HG03159 (cell line): ENCODE measurements around the gene HSPA4.

ENCODE experiments used
- ATAC-seq: cut with Tn5 transposase; IDR thresholded peaks from one replicate; pipeline ENCODE4 v1.9.1; 2021; ENCODE audit warnings: mild to moderate bottlenecking, moderate library complexity; ENCODE audit not compliant: unreplicated experiment

HSPA4 gene

GRCh38 chr5:133088064-133088463 lies 36.3 kb downstream of the HSPA4 start:
- no peak for ATAC-seq

- no peak for ATAC-seq
Observed at GRCh38 chr5:133091034-133091433, 39.2 kb downstream of the HSPA4 start.

- ATAC-seq, result no peak
Observed at GRCh38 chr5:133106343-133106742, 54.5 kb downstream of the HSPA4 start.

DNA sequence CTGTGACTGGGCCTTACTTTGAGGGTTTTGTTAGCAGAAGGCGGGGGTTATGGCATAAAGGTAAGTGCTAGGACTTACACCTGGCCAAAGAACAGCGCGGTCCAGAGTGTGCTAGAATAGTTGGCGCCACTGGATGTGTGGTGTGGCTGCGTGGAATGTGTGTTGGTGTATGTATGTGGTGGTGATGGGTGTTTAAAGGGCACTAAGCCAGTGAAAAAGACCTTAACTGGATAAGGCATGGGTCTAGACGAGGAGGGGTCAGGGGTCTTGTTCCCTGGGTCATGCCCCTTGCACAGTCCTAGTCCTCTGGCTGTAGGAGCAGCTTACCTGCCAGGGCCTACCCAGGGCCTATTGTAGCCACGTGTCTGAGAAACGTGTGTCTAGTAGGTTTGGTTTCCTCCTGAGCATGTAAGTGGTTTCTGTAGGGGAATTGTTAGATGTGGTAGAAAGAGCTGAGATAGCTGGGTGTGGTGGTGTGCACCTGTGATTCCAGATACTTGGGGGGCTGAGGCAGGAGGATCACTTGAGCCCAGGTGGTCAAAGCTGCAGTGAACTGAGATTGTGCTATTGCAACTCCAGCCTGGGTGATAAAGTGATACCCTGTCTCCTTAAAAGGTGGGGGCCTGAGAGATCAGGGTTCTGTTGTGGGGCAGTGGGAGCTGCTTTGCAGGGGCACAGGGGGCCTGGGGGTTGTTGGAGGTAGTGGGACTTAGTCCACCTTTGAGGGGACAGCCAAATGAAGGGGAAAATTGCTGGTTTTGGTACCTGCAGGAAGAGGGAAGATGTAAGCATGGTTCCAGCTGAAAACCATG lies 55.2 kb downstream of the HSPA4 start:
- no peak for ATAC-seq

DNA sequence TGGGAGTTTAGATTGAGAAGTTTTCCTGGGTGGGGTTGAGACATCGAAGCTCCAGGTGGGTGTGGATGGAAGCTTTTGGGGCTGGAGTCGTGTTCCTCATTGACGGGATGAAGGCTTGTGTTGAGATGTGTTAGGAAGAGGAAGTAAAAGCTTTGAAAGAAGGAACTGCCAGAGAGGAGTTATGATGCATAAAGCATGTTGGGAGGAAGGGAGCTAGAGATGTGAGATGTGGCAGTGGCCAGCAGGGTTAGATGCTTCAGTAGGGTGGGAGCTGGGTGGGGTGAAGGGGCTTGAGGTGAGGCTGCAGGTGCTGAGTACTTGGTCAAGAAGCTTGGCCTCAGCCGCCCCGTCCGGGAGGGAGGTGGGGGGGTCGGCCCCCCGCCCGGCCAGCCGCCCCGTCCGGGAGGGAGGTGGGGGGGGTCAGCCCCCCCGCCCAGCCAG lies 56.7 kb downstream of the HSPA4 start:
- no peak for ATAC-seq

- ATAC-seq, result no peak
Observed at GRCh38 chr5:133109655-133110483, 58.1 kb downstream of the HSPA4 start.

DNA sequence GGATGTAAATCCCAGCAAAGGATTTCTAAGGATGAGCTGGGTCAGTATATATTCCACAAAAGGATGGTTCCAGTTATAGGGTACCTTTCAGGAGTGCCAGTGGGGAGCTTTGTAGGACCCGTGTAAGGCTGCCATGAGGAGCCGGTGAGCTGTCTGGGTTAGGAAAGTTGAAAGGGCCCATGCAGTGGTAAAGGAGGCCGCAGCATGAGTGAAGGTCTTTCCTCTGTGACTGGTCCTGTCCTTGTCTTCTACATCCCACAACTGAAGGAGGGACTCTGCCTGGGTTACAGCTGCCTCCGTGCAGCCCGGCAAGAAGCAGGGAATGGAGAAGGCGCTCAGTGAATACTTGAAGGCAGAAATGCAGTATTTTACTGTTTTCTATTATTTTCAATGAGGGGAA lies 58.9 kb downstream of the HSPA4 start:
- ATAC-seq, result no peak

- no peak for ATAC-seq
Observed at GRCh38 chr5:133111299-133111698, 59.5 kb downstream of the HSPA4 start.

GRCh38 chr5:133112026-133112660 lies 60.3 kb downstream of the HSPA4 start:
- ATAC-seq, result no peak

GRCh38 chr5:133113331-133114061 lies 61.7 kb downstream of the HSPA4 start:
- no peak for ATAC-seq

DNA sequence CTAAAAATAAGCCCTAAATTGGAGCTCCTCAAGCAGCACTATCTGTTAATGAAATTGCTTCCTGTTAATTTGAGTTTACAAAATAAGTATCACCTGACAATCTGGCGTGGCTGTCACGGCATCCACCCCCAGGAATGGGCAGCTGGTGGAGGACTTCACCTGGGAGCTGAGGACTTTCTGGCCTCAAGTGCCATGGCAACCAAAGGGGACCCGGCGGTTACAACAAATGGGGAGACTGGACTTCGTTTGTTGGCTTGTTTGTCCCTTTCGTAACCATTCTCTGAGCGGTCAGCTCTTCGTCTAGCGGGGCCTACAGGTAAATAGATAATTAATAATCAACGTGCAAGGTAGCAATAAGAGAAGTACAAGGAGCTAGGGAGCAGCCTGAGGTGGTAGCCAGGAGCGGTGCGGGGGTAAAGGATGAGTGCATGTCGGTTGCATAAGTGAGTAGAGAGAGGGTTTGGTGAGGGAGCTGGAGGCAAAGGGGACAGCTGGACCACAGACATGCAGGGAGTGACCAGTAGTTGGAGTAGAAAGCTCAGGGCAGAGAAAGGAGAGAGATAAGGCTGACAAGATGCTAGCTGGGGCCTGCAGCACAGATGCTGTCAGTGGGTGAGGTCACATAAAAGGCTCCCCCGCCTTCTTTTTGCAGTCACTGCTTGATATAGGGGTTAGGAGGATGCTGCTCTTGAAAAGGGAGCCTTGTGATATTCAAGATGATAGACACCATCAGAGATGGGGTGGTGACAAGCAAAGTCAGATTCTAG lies 62.5 kb downstream of the HSPA4 start:
- no peak for ATAC-seq

DNA sequence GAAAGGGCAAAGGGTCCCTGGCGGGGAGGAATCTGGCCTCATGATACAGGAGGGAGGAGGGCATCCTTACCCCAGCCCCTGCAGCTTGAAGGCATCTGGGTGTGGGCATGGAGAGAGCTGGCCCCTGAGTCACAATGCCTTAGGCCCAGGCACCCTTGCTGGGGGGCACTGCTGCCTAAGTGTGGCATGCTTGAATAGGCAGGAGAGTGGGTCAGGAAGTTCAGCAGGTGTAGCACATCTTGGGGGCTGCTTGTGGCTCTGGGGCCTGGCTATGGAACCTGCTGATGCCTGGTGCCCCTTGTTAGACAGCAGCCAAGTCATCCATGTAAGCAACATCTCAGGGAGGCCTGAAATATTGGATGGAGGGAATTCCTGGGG lies 63.1 kb downstream of the HSPA4 start:
- ATAC-seq, result no peak

DNA sequence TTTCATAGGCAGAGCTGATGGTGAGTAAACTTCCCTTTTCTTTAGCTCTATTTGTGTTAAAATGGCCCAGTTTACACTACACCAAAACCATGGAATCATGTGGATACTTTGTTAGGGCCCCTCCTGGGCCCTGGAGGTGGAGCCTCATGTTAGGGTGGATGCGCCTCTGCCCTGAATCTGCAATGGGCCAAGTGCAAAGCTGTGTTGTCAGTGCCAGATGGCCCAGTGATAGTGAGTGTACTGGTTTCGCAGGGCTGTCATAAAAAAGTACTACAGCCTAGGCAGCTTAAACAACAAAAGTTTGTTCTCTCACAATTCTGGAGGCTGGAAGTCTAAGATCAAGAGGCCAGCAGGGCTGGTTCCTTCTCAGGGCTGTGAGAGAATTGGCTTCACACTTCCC lies 64.8 kb downstream of the HSPA4 start:
- no peak for ATAC-seq

- ATAC-seq, result no peak
Observed at GRCh38 chr5:133117166-133117911, 65.5 kb downstream of the HSPA4 start.

DNA sequence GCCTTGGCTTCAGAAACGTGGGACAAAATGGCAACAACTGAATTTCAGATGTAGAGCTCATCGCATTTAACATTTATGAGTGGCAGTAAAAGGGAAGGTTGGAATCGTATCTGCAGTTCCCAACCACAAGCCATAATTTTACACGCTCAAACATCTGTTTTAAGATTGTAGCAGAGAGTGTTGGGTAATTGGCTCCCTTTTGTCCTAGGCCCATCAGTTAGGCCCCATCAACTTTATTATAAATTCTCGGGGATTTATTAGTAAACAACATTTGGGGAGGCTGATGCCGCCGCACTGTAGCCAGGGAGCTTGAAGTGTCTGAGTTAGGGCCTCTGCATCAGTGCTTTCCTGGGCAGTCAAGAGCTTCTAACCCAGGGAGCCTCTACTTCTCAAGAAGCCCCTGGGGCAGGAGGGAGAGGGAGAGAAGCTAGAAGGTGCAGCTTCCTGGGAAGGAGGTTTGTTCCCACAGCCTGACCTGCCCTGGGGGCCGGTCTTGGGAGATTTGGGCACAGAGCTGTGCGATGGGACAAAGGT lies 66.2 kb downstream of the HSPA4 start:
- ATAC-seq, result no peak

- no peak for ATAC-seq
Observed at GRCh38 chr5:133118741-133119140, 66.9 kb downstream of the HSPA4 start.

DNA sequence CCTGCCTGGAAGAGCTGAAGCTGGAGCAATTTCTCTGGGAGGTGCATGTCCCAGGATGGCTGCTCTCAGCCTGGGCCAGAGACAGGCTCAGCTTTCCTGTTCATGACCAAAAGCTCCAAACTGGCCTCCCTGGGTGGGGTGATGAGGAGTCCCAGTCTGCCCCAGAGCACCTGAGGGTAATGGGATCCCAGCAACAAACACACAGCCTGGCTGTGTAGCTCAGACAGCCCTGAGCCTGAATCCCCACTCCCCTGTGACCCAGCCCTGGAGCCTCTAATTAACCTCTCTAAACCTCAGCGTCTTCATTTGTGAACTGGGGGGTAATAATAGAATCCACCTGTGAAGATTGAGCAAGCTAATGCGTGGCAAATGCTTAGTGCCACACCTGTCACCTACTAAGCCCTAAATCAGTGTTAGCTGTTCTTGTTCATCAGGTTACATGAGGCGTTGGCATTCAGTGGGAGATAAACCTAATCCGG lies 67.5 kb downstream of the HSPA4 start:
- ATAC-seq, result no peak

DNA sequence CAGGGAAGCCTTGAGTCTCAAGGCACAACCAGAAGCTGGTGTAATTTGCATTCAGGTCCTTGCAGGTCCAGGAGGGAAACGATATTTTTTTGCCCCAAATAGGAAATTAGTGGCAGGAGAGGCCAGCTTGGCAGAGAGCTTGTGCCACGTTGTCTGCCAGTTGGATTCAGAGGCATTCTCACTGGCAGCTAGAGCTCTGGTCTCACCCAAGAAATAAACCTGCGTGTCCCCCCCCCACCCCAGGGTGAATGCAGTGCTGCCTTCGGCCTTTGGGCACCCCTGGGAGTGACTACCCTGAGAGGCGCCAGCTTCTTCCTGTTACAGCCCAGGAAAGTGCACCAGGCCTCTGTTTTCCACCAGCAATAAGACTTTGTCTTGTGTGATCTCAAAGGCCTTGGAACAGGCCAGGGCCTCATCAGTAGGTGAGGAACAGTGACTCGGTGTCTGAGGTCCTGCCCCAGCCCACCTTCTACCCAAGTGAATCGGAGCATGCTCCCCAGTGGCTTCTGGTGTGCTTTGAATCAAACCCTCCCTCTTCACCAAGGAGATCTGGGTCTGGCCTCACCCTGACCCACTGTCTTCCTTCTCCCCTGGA lies 68.4 kb downstream of the HSPA4 start:
- ATAC-seq, result no peak

DNA sequence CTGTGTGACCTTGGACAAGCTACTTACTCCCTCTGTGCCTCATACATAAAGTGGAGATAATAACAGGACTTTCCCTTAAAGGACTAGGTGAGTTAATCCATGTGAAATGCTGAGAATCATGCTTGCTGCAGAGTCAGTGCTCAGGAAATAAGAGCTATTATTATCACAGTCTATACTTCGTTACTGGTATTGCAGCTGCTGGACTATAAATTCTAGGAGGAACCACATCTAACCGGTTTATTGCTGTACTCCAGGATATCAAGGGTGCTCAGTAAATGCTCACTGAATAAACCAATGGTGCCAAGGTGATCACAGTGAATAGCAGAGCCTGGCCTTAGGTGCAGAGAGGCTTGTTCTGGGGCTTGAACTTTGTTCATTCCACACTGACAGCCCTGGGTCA lies 69.3 kb downstream of the HSPA4 start:
- ATAC-seq, result no peak
